GM23338 (cell line): ENCODE results near the gene CEP131. TPM values are rescaled to one million over a fixed set of nuclear protein-coding genes. Genes with fewer than 3 reads are reported as not detected.

Source experiments
- ATAC-seq: fragments of 200-7000 bp; cut with Tn5 transposase; 3 replicates; pipeline ENCODE4 v1.9.1; 2020
- DNase-seq: peaks from one replicate; pipeline ENCODE4 v3.0.0-alpha.2; 2015; ENCODE audit warnings: low spot score
- H2AFZ ChIP-seq: fragments of 200-600 bp; sonication (generic); 2 replicates; pipeline ENCODE4 v1.8.0; 2016; ENCODE audit warnings: antibody characterized with exemption, mild to moderate bottlenecking, moderate library complexity
- H3F3A ChIP-seq: fragments of 200-600 bp; sonication (generic); replicated peaks from 2 replicates; pipeline ENCODE4 v1.8.0; 2017; ENCODE audit warnings: antibody characterized with exemption, mixed run types, low read depth
- H3K27ac ChIP-seq: fragments of 200-600 bp; sonication (generic); 2 replicates; pipeline ENCODE4 v1.6.1; 2016; ENCODE audit warnings: low read depth
- H3K27me3 ChIP-seq: fragments of 200-600 bp; sonication (generic); 2 replicates; pipeline ENCODE4 v1.8.0; 2016; ENCODE audit warnings: mild to moderate bottlenecking, mixed run types, moderate library complexity; ENCODE audit not compliant: insufficient read depth
- H3K36me3 ChIP-seq: fragments of 200-600 bp; sonication (generic); 2 replicates; pipeline ENCODE4 v1.8.0; 2016; ENCODE audit warnings: mild to moderate bottlenecking; ENCODE audit not compliant: insufficient read depth
- H3K4me1 ChIP-seq: fragments of 200-600 bp; sonication (generic); 2 replicates; pipeline ENCODE4 v1.8.0; 2016; ENCODE audit warnings: mild to moderate bottlenecking, moderate library complexity; ENCODE audit not compliant: insufficient read depth
- H3K4me2 ChIP-seq: fragments of 200-600 bp; sonication (generic); 2 replicates; pipeline ENCODE4 v1.7.1; 2017; ENCODE audit warnings: mixed run types
- H3K4me3 ChIP-seq: fragments of 200-600 bp; sonication (generic); 2 replicates; pipeline ENCODE4 v1.6.1; 2016; ENCODE audit warnings: mixed run types
- H3K79me2 ChIP-seq: fragments of 200-600 bp; sonication (generic); replicated peaks from 2 replicates; pipeline ENCODE4 v1.8.0; 2017; ENCODE audit warnings: mild to moderate bottlenecking; ENCODE audit not compliant: insufficient read depth
- H3K9me2 ChIP-seq: fragments of 200-600 bp; sonication (generic); 2 replicates; pipeline ENCODE4 v1.8.0; 2017; ENCODE audit not compliant: insufficient read depth
- H4K20me1 ChIP-seq: fragments of 200-600 bp; sonication (generic); replicated peaks from 2 replicates; pipeline ENCODE4 v1.8.0; 2017; ENCODE audit warnings: mild to moderate bottlenecking; ENCODE audit not compliant: insufficient read depth
- H3K27ac Mint-ChIP-seq: 2 replicates; pipeline ENCODE4 v1.8.0; 2020; ENCODE audit warnings: inconsistent platforms, mild to moderate bottlenecking, moderate library complexity, mixed read lengths
- H3K27me3 Mint-ChIP-seq: 3 replicates; pipeline ENCODE4 v1.8.0; 2022; ENCODE audit warnings: low read depth, mild to moderate bottlenecking, moderate library complexity, mixed read lengths, inconsistent platforms; ENCODE audit not compliant: insufficient read depth, poor library complexity
- H3K36me3 Mint-ChIP-seq: 3 replicates; pipeline ENCODE4 v1.8.0; 2021; ENCODE audit warnings: low read depth, mild to moderate bottlenecking, inconsistent platforms, moderate library complexity, mixed read lengths
- H3K4me1 Mint-ChIP-seq: 3 replicates; pipeline ENCODE4 v1.8.0; 2020; ENCODE audit warnings: mild to moderate bottlenecking, inconsistent platforms, mixed read lengths
- H3K4me3 Mint-ChIP-seq: 3 replicates; pipeline ENCODE4 v1.8.0; 2021; ENCODE audit warnings: moderate library complexity, mild to moderate bottlenecking, inconsistent platforms, mixed read lengths
- H3K9me3 Mint-ChIP-seq: 3 replicates; pipeline ENCODE4 v1.8.0; 2020; ENCODE audit warnings: moderate library complexity, mild to moderate bottlenecking, inconsistent platforms, mixed read lengths
- CREB1 ChIP-seq: fragments of 250-450 bp; sonication (Bioruptor Pico); IDR thresholded peaks from 2 replicates; pipeline ENCODE4 v1.5.0; 2020; ENCODE audit warnings: low read depth, mild to moderate bottlenecking, moderate library complexity
- EZH2 ChIP-seq: fragments of 200-600 bp; sonication (generic); IDR thresholded peaks from one replicate; pipeline ENCODE4 v1.8.0; 2017; ENCODE audit warnings: antibody characterized with exemption, mild to moderate bottlenecking, low read depth; ENCODE audit not compliant: unreplicated experiment
- EZH2phosphoT487 ChIP-seq: fragments of 200-600 bp; sonication (generic); IDR thresholded peaks from one replicate; pipeline ENCODE4 v1.8.1; 2018; ENCODE audit warnings: antibody characterized with exemption; ENCODE audit not compliant: unreplicated experiment
- JUNB ChIP-seq: IDR thresholded peaks from one replicate; pipeline ENCODE4 v1.6.1; 2016; ENCODE audit warnings: antibody characterized with exemption; ENCODE audit not compliant: unreplicated experiment
- NANOG ChIP-seq: IDR thresholded peaks from 2 replicates; pipeline ENCODE4 v1.6.1; 2016; ENCODE audit warnings: antibody characterized with exemption, borderline replicate concordance
- ZNF114 ChIP-seq: fragments of 250-450 bp; sonication (Bioruptor Pico); IDR thresholded peaks from 2 replicates; pipeline ENCODE4 v1.5.0; 2020; ENCODE audit warnings: mild to moderate bottlenecking, moderate library complexity
- ZNF331 ChIP-seq: fragments of 250-450 bp; sonication (Bioruptor Pico); IDR thresholded peaks from 2 replicates; pipeline ENCODE4 v1.5.0; 2020; ENCODE audit warnings: low read depth, mild to moderate bottlenecking, moderate library complexity
- ZNF462 ChIP-seq: fragments of 250-450 bp; sonication (Bioruptor Pico); IDR thresholded peaks from 2 replicates; pipeline ENCODE4 v1.5.0; 2020; ENCODE audit warnings: mild to moderate bottlenecking, moderate library complexity
- polyA plus RNA-seq: library from polyadenylated mRNA; unstranded; fragments of >200 nt; fragmentation: Nextera tagmentation; extraction: Ambion mirVana; gene quantifications from 2 replicates; pipeline ENCODE4 v1.2.1, GENCODE V29; 2016
- total RNA-seq: library from RNA; depleted of rRNA; stranded (reverse); fragments of >200 nt; shearing (Covaris generic); gene quantifications from 2 replicates; pipeline ENCODE4 v1.2.3, GENCODE V29; 2014
- TF ChIP-seq, protein P1 (sequence below): IDR thresholded peaks from 2 replicates; pipeline ENCODE4 v1.6.1; 2016; ENCODE audit warnings: antibody characterized with exemption
- TF ChIP-seq, protein P2 (sequence below), 2 experiments: fragments of 200-600 bp in 1 of 2; sonication (generic) in 1 of 2; conservative IDR thresholded peaks; 2 replicates each; pipeline versions ENCODE4 v1.5.1 to v1.6.1; 2016 to 2017; ENCODE audit warnings: antibody characterized with exemption in 2 of 2, low read depth in 2 of 2, mild to moderate bottlenecking in 2 of 2, moderate library complexity in 1 of 2

The CEP131 gene
- total and polyA plus RNA-seq, 2 experiments from 2014 or later = 26.8 to 35.5 TPM

GRCh38 chr17:81271226-81271625 lies 48.5 kb upstream of the CEP131 start (continued):
- TF ChIP-seq ZNF462 (CRISPR knock-in tag) (no peak), NANOG (no peak), ZNF331 (CRISPR knock-in tag) (no peak), CREB1 (CRISPR knock-in tag) (no peak)
- TF ChIP-seq, protein P1, sequence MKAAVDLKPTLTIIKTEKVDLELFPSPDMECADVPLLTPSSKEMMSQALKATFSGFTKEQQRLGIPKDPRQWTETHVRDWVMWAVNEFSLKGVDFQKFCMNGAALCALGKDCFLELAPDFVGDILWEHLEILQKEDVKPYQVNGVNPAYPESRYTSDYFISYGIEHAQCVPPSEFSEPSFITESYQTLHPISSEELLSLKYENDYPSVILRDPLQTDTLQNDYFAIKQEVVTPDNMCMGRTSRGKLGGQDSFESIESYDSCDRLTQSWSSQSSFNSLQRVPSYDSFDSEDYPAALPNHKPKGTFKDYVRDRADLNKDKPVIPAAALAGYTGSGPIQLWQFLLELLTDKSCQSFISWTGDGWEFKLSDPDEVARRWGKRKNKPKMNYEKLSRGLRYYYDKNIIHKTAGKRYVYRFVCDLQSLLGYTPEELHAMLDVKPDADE = no peak

DNA sequence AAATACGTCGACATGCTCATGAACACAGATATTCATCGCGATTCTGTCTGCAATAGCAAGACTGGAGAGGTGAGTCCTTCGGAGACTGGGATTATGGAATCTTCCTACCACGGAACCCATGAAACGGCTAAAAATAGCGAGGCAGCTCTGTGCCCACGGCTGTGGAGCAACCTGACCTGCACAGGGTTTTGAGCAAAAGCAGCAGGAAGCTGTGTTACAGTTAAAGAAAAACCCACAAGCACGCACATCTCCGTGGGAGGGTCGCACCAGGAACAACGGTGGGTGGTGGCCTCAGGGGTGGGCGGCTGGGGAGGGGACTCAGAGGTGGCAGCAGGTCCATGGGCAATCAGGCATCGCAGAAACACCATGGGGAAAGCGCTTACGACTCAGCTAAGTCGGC lies 47.5 kb upstream of the CEP131 start:
- H3F3A ChIP-seq = no peaks in the 10 kb centered on the region
- no peak overlapping the region for H3K27ac ChIP-seq
- H3K9me3 Mint-ChIP-seq = no peaks in the 10 kb centered on the region
- peaks cover 1% of the 10 kb centered on the region for H3K27me3 Mint-ChIP-seq
- H3K4me1 Mint-ChIP-seq = no peaks in the 10 kb centered on the region
- no peak for DNase-seq
- no peak for ATAC-seq
- H3K36me3 ChIP-seq = no peaks in the 10 kb centered on the region
- no peaks in the 10 kb centered on the region; the same call in none of the 2 replicates for H4K20me1 ChIP-seq
- TF ChIP-seq EZH2phosphoT487 = no peak
- no peak for TF ChIP-seq ZNF114
- TF ChIP-seq EZH2 = no peak
- TF ChIP-seq JUNB = no peak
- TF ChIP-seq NANOG = no peak
- TF ChIP-seq, protein P2, sequence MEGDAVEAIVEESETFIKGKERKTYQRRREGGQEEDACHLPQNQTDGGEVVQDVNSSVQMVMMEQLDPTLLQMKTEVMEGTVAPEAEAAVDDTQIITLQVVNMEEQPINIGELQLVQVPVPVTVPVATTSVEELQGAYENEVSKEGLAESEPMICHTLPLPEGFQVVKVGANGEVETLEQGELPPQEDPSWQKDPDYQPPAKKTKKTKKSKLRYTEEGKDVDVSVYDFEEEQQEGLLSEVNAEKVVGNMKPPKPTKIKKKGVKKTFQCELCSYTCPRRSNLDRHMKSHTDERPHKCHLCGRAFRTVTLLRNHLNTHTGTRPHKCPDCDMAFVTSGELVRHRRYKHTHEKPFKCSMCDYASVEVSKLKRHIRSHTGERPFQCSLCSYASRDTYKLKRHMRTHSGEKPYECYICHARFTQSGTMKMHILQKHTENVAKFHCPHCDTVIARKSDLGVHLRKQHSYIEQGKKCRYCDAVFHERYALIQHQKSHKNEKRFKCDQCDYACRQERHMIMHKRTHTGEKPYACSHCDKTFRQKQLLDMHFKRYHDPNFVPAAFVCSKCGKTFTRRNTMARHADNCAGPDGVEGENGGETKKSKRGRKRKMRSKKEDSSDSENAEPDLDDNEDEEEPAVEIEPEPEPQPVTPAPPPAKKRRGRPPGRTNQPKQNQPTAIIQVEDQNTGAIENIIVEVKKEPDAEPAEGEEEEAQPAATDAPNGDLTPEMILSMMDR (conservative IDR thresholded peaks at IDR 0.05; ENCODE audit: low read depth in 2 of 2) = no peak
- TF ChIP-seq, protein P1 = no peak
- no peaks in the 10 kb centered on the region for H3K79me2 ChIP-seq
- no peak overlapping the region for H2AFZ ChIP-seq
- no peak overlapping the region for H3K4me3 ChIP-seq
- H3K4me2 ChIP-seq = no peak overlapping the region
- no peak overlapping the region for H3K4me3 Mint-ChIP-seq
- no peaks in the 10 kb centered on the region for H3K27me3 ChIP-seq
- H3K9me2 ChIP-seq = no peaks in the 10 kb centered on the region
- no peak overlapping the region for H3K27ac Mint-ChIP-seq
- no peaks in the 10 kb centered on the region for H3K4me1 ChIP-seq
- H3K36me3 Mint-ChIP-seq = peaks cover 25% of the 10 kb centered on the region
